ENCODE results near the gene GAK.

GRCh38 chr4:952881-953573 lies 20.9 kb upstream of the GAK start:
- TF ChIP-seq, protein P1, sequence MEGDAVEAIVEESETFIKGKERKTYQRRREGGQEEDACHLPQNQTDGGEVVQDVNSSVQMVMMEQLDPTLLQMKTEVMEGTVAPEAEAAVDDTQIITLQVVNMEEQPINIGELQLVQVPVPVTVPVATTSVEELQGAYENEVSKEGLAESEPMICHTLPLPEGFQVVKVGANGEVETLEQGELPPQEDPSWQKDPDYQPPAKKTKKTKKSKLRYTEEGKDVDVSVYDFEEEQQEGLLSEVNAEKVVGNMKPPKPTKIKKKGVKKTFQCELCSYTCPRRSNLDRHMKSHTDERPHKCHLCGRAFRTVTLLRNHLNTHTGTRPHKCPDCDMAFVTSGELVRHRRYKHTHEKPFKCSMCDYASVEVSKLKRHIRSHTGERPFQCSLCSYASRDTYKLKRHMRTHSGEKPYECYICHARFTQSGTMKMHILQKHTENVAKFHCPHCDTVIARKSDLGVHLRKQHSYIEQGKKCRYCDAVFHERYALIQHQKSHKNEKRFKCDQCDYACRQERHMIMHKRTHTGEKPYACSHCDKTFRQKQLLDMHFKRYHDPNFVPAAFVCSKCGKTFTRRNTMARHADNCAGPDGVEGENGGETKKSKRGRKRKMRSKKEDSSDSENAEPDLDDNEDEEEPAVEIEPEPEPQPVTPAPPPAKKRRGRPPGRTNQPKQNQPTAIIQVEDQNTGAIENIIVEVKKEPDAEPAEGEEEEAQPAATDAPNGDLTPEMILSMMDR (IDR thresholded peaks at IDR 0.05) = no peak
- TF ChIP-seq POLR2A (IDR thresholded peaks at IDR 0.05) (no peak), POLR2AphosphoS5 (IDR thresholded peaks at IDR 0.05) (no peak), EP300 (IDR thresholded peaks at IDR 0.05; ENCODE audit: low read depth) (no peak)

All from transverse colon (tissue), 4 donors.